Measurements from ENCODE around the gene KIAA1210.
"Not testable (repeated sequence)": the region's sequence is repeated elsewhere in the genome, so short reads cannot be mapped to it uniquely, and the experiment has no call there.

KIAA1210 gene

GRCh38 chrX:119030990-119031389, 96.6 kb downstream of the KIAA1210 start:
- no peak for DNase-seq

- DNase-seq: not testable (repeated sequence)
These were observed 98.0 kb downstream of the KIAA1210 start for GRCh38 chrX:119029656-119030055.

- no peak for DNase-seq
These were observed 98.8 kb downstream of the KIAA1210 start for GRCh38 chrX:119028733-119029330.
